Central memory CD8-positive, alpha-beta T cell (primary cell): ENCODE data around the gene SORBS1.
A peak's percentile ranks its signal among the peaks of the same experiment; 100 is the strongest.

ENCODE experiments used
- ATAC-seq: fragments of 150-1000 bp; cut with Tn5 transposase; replicated peaks from 2 replicates; pipeline ENCODE4 v1.10.0; 2022; ENCODE audit warnings: mild to moderate bottlenecking, moderate FRiP score, moderate number of reproducible peaks; ENCODE audit not compliant: poor library complexity, severe bottlenecking; ENCODE audit errors: extremely low read depth
- DNase-seq, 2 donors: peaks; one replicate each; pipeline ENCODE4 v3.0.0; 2021; ENCODE audit warnings: low spot score in 2 of 2
- H3K27ac Mint-ChIP-seq: one replicate; pipeline ENCODE4 v1.8.0; 2022; ENCODE audit warnings: low read depth, mild to moderate bottlenecking, moderate library complexity, mixed read lengths
- H3K27me3 Mint-ChIP-seq: one replicate; pipeline ENCODE4 v1.8.0; 2022; ENCODE audit warnings: mixed read lengths
- H3K36me3 Mint-ChIP-seq: one replicate; pipeline ENCODE4 v1.8.0; 2022; ENCODE audit warnings: mild to moderate bottlenecking, moderate library complexity, mixed read lengths; ENCODE audit not compliant: insufficient read depth
- H3K4me1 Mint-ChIP-seq: one replicate; pipeline ENCODE4 v1.8.0; 2022; ENCODE audit warnings: mixed read lengths
- H3K4me3 Mint-ChIP-seq: one replicate; pipeline ENCODE4 v1.8.0; 2022; ENCODE audit warnings: mild to moderate bottlenecking, moderate library complexity, mixed read lengths
- H3K9me3 Mint-ChIP-seq: one replicate; pipeline ENCODE4 v1.8.0; 2022; ENCODE audit warnings: mixed read lengths

Gene SORBS1

GRCh38 chr10:95282107-95282506, 279.1 kb downstream of the SORBS1 start:
- peaks cover 8% of the 10 kb centered on the region for H3K4me1 Mint-ChIP-seq
- peaks cover 4% of the 10 kb centered on the region for H3K36me3 Mint-ChIP-seq
- no peaks in the 10 kb centered on the region for H3K9me3 Mint-ChIP-seq
- H3K27me3 Mint-ChIP-seq: no peaks in the 10 kb centered on the region
- H3K4me3 Mint-ChIP-seq: no peak overlapping the region
- H3K27ac Mint-ChIP-seq: no peak overlapping the region
- ATAC-seq (no peak), DNase-seq (no peak)

- H3K4me1 Mint-ChIP-seq: peaks cover 8% of the 10 kb centered on the region
- H3K27me3 Mint-ChIP-seq: no peaks in the 10 kb centered on the region
- no peak overlapping the region for H3K4me3 Mint-ChIP-seq
- H3K9me3 Mint-ChIP-seq: no peaks in the 10 kb centered on the region
- peaks cover 4% of the 10 kb centered on the region for H3K36me3 Mint-ChIP-seq
- no peak for DNase-seq
- no peak for ATAC-seq
- H3K27ac Mint-ChIP-seq: no peak overlapping the region
Measured at GRCh38 chr10:95281206-95281605, 280.0 kb downstream of the SORBS1 start.

GRCh38 chr10:95280637-95281036, 280.5 kb downstream of the SORBS1 start:
- H3K4me1 Mint-ChIP-seq: peaks cover 8% of the 10 kb centered on the region

GRCh38 chr10:95279042-95279820, 281.9 kb downstream of the SORBS1 start:
- ATAC-seq (no peak), DNase-seq (no peak)
- Mint-ChIP-seq H3K27ac (no peak overlapping the region), H3K4me3 (no peak overlapping the region), H3K36me3 (peaks cover 2% of the 10 kb centered on the region), H3K4me1 (no peaks in the 10 kb centered on the region), H3K9me3 (no peaks in the 10 kb centered on the region), H3K27me3 (no peaks in the 10 kb centered on the region)

More at GRCh38 chr10:95280637-95281036, 280.5 kb downstream of the SORBS1 start:
- no peak for ATAC-seq
- no peak for DNase-seq
- Mint-ChIP-seq H3K27me3 (no peaks in the 10 kb centered on the region), H3K9me3 (no peaks in the 10 kb centered on the region), H3K36me3 (peaks cover 3% of the 10 kb centered on the region), H3K27ac (no peak overlapping the region), H3K4me3 (no peak overlapping the region)

- peak overlapping the region; percentile 29 for H3K27ac Mint-ChIP-seq
- H3K4me1 Mint-ChIP-seq: no peaks in the 10 kb centered on the region
- no peak overlapping the region for H3K4me3 Mint-ChIP-seq
- H3K9me3 Mint-ChIP-seq: no peaks in the 10 kb centered on the region
- H3K27me3 Mint-ChIP-seq: no peaks in the 10 kb centered on the region
- ATAC-seq (no peak), DNase-seq (no peak)
- peaks cover 2% of the 10 kb centered on the region for H3K36me3 Mint-ChIP-seq
Measured at GRCh38 chr10:95278061-95278988, 282.8 kb downstream of the SORBS1 start.

- H3K36me3 Mint-ChIP-seq: peaks cover 2% of the 10 kb centered on the region
- H3K27me3 Mint-ChIP-seq: no peaks in the 10 kb centered on the region
- H3K4me3 Mint-ChIP-seq: no peak overlapping the region
- H3K27ac Mint-ChIP-seq: no peak overlapping the region
- ATAC-seq (no peak), DNase-seq (no peak)
- H3K9me3 Mint-ChIP-seq: no peaks in the 10 kb centered on the region
- no peaks in the 10 kb centered on the region for H3K4me1 Mint-ChIP-seq
Measured at GRCh38 chr10:95277614-95278013, 283.6 kb downstream of the SORBS1 start.

GRCh38 chr10:95277201-95277570, 284.0 kb downstream of the SORBS1 start:
- ATAC-seq (no peak), DNase-seq (no peak)
- Mint-ChIP-seq H3K4me3 (no peak overlapping the region), H3K36me3 (peaks cover 2% of the 10 kb centered on the region), H3K27ac (no peak overlapping the region), H3K9me3 (no peaks in the 10 kb centered on the region), H3K4me1 (no peaks in the 10 kb centered on the region), H3K27me3 (no peaks in the 10 kb centered on the region)

- no peak overlapping the region for H3K27ac Mint-ChIP-seq
- no peak for DNase-seq
- no peaks in the 10 kb centered on the region for H3K27me3 Mint-ChIP-seq
- H3K9me3 Mint-ChIP-seq: no peaks in the 10 kb centered on the region
- no peak for ATAC-seq
- no peaks in the 10 kb centered on the region for H3K4me1 Mint-ChIP-seq
- H3K36me3 Mint-ChIP-seq: peaks cover 1% of the 10 kb centered on the region
- H3K4me3 Mint-ChIP-seq: no peak overlapping the region
Measured at GRCh38 chr10:95276367-95277200, 284.6 kb downstream of the SORBS1 start.

GRCh38 chr10:95275726-95276366, 285.3 kb downstream of the SORBS1 start:
- H3K4me1 Mint-ChIP-seq: no peaks in the 10 kb centered on the region
- H3K36me3 Mint-ChIP-seq: peaks cover under 1% of the 10 kb centered on the region
- no peak overlapping the region for H3K4me3 Mint-ChIP-seq
- DNase-seq (no peak), ATAC-seq (no peak)
- no peaks in the 10 kb centered on the region for H3K27me3 Mint-ChIP-seq
- no peaks in the 10 kb centered on the region for H3K9me3 Mint-ChIP-seq
- no peak overlapping the region for H3K27ac Mint-ChIP-seq

GRCh38 chr10:95273393-95274312, 287.5 kb downstream of the SORBS1 start:
- Mint-ChIP-seq H3K9me3 (no peaks in the 10 kb centered on the region), H3K4me3 (no peak overlapping the region), H3K4me1 (no peaks in the 10 kb centered on the region), H3K36me3 (peaks cover 2% of the 10 kb centered on the region), H3K27ac (no peak overlapping the region), H3K27me3 (no peaks in the 10 kb centered on the region)
- ATAC-seq (no peak), DNase-seq (no peak)

- Mint-ChIP-seq H3K9me3 (no peaks in the 10 kb centered on the region), H3K27me3 (no peaks in the 10 kb centered on the region), H3K27ac (no peak overlapping the region), H3K4me1 (peaks cover 6% of the 10 kb centered on the region), H3K36me3 (peaks cover 4% of the 10 kb centered on the region), H3K4me3 (no peak overlapping the region)
- DNase-seq: no peak
- ATAC-seq: no peak
Measured at GRCh38 chr10:95268438-95268837, 292.7 kb downstream of the SORBS1 start.
